Measurements from ENCODE around the gene WNT4.

Gene WNT4

GRCh38 chr1:22075718-22076117 lies 67.2 kb downstream of the WNT4 start:
- no peak for DNase-seq (ENCODE audit: low spot score)

- no peak for DNase-seq (ENCODE audit: low spot score)
Measured at GRCh38 chr1:22074803-22075202, 68.1 kb downstream of the WNT4 start.

DNA sequence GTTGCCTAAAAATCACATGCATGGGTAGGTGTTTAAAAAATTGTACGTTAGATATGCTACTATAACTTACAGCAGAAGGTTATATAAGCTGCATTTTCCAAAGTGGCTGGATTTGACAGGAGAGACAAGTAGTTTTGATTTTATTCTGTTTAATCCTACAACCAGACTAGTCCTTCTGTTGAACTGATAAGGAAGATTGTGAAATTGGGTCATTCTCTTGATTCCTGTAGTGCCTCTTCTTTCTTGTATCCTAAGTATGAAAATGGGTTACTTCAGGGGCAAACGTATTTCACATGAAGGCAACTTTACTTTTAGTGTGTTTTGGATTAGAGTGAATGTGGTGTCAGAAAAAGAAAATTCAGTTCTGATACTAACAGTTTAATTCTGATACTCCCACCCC lies 71.4 kb downstream of the WNT4 start:
- no peak for DNase-seq (ENCODE audit: low spot score)
